Measurements from ENCODE around the gene TTLL9. TPM values are rescaled to one million over a fixed set of nuclear protein-coding genes. Genes with fewer than 3 reads are reported as not detected.

The TTLL9 gene
- polyA plus RNA-seq, 1 of the 3 experiments (the other 2 are of a cell fraction) = 0.23 TPM

- Histone ChIP-seq H3K79me2 (ENCODE audit: insufficient read depth) (no peaks in the 10 kb centered on the region), H3K9me3 (no peaks in the 10 kb centered on the region), H3K9me2 (no peaks in the 10 kb centered on the region), H3K27me3 (ENCODE audit: insufficient read depth) (no peaks in the 10 kb centered on the region), H2AFZ (ENCODE audit: low read depth) (no peak overlapping the region), H4K20me1 (ENCODE audit: insufficient read depth) (no peaks in the 10 kb centered on the region), H3F3A (replicated peaks; ENCODE audit: insufficient read depth) (no peaks in the 10 kb centered on the region), H3K36me3 (replicated peaks in 1 of 2; ENCODE audit: control insufficient read depth in 1 of 2, insufficient read depth in 2 of 2, low read length in 1 of 2) (no peaks in the 10 kb centered on the region), H3K4me1 (ENCODE audit: control insufficient read depth in 1 of 2, insufficient read depth in 2 of 2, low read depth in 1 of 2, low read length in 1 of 2) (peaks cover 0 to 5% of the 10 kb centered on the region in 2 experiments; a peak in 1 of 4 replicates), H3K27ac (ENCODE audit: low read depth in 2 of 2, low read length in 1 of 2) (no peak overlapping the region), H3K4me2 (no peak overlapping the region), H3K4me3 (ENCODE audit: low read depth in 2 of 2, low read length in 1 of 2) (no peak overlapping the region), H3K9ac (no peak overlapping the region)
- WGBS (ENCODE audit: low lambda C conversion rate) = 52% methylated on average over 4 of the region's 4 CpGs
- no peak for DNase-seq
- ChIA-PET CTCF (interaction anchor here (1.0 to 1.5 kb wide), 4 partner anchors 18 to 89 kb away, joined by 3 to 6 read pairs (median 3); partner anchors contain the start of gene PDRG1), POLR2A (no interaction called here)
- TF ChIP-seq CHD2 (IDR thresholded peaks at IDR 0.05; ENCODE audit: low read length, partially characterized antibody) = no peak
- no peak for TF ChIP-seq MEF2A (IDR thresholded peaks at IDR 0.05; ENCODE audit: borderline replicate concordance, low read depth)
- no peak for TF ChIP-seq MXI1 (IDR thresholded peaks at IDR 0.05; ENCODE audit: low read depth, low read length)
- no peak for TF ChIP-seq NFIC (IDR thresholded peaks at IDR 0.05; ENCODE audit: borderline replicate concordance)
- TF ChIP-seq POLR2AphosphoS5 (IDR thresholded peaks at IDR 0.05; ENCODE audit: low read depth, low read length) = no peak
- no peak for TF ChIP-seq CTCF (IDR thresholded peaks at IDR 0.05)
- no peak for TF ChIP-seq GABPA (IDR thresholded peaks at IDR 0.05; ENCODE audit: low read depth)
- TF ChIP-seq EP300 (IDR thresholded peaks at IDR 0.05; ENCODE audit: borderline replicate concordance in 1 of 2, low read depth in 1 of 2, low read length in 1 of 2) = no peak
- TF ChIP-seq RCOR1 (IDR thresholded peaks at IDR 0.05; ENCODE audit: low read length) = no peak
- no peak for TF ChIP-seq RXRA (IDR thresholded peaks at IDR 0.05; ENCODE audit: borderline replicate concordance, low read depth)
These were observed 52.2 kb downstream of the TTLL9 start for GRCh38 chr20:31922588-31922987.

GRCh38 chr20:31923388-31924331, 53.2 kb downstream of the TTLL9 start:
- no peak overlapping the region for H3K4me3 ChIP-seq (ENCODE audit: low read depth in 2 of 2, low read length in 1 of 2)
- H3K9me2 ChIP-seq = no peaks in the 10 kb centered on the region
- ChIA-PET CTCF (interaction anchor here (1.1 to 1.5 kb wide), 3 partner anchors 17 to 90 kb away, joined by 3 to 6 read pairs (median 3); no protein-coding TSS in a partner anchor), POLR2A (interaction anchor here (1.2 kb wide), 1 partner anchor 12 kb away, joined by 5 read pairs; no protein-coding TSS in a partner anchor)
- no peak overlapping the region for H3K27ac ChIP-seq (ENCODE audit: low read depth in 2 of 2, low read length in 1 of 2)
- 52% methylated on average over 13 of the region's 13 CpGs for WGBS (ENCODE audit: low lambda C conversion rate)
- H3K79me2 ChIP-seq (ENCODE audit: insufficient read depth) = no peaks in the 10 kb centered on the region
- no peaks in the 10 kb centered on the region for H4K20me1 ChIP-seq (ENCODE audit: insufficient read depth)
- H3K4me1 ChIP-seq (ENCODE audit: control insufficient read depth in 1 of 2, insufficient read depth in 2 of 2, low read depth in 1 of 2, low read length in 1 of 2) = no peaks in the 10 kb centered on the region; a peak in 1 of 4 replicates
- peak; percentile 35 for DNase-seq
- H3K9ac ChIP-seq = no peak overlapping the region
- no peaks in the 10 kb centered on the region for H3K36me3 ChIP-seq (replicated peaks in 1 of 2; ENCODE audit: control insufficient read depth in 1 of 2, insufficient read depth in 2 of 2, low read length in 1 of 2)
- TF ChIP-seq FOXJ3 (CRISPR knock-in tag; IDR thresholded peaks at IDR 0.05) = no peak
- TF ChIP-seq YY1 (IDR thresholded peaks at IDR 0.05; ENCODE audit: low read depth) = no peak
- TF ChIP-seq TAF1 (IDR thresholded peaks at IDR 0.05; ENCODE audit: borderline replicate concordance, low read depth, low read length) = no peak
- no peak for TF ChIP-seq FOSL2 (IDR thresholded peaks at IDR 0.05; ENCODE audit: borderline replicate concordance, low read depth)
- no peak for TF ChIP-seq RCOR1 (IDR thresholded peaks at IDR 0.05; ENCODE audit: low read length)
- TF ChIP-seq IRF3 (IDR thresholded peaks at IDR 0.05; ENCODE audit: low read depth, low read length) = no peak
- TF ChIP-seq EP300 (IDR thresholded peaks at IDR 0.05; ENCODE audit: borderline replicate concordance in 1 of 2, low read depth in 1 of 2, low read length in 1 of 2) = no peak
- no peak for TF ChIP-seq GABPA (IDR thresholded peaks at IDR 0.05; ENCODE audit: low read depth)
- TF ChIP-seq JUND (IDR thresholded peaks at IDR 0.05) = no peak
- no peak for TF ChIP-seq USF2 (IDR thresholded peaks at IDR 0.05; ENCODE audit: borderline replicate concordance, low read depth, low read length)
- TF ChIP-seq CHD2 (IDR thresholded peaks at IDR 0.05; ENCODE audit: low read length, partially characterized antibody) = no peak
- no peak for TF ChIP-seq RFX5 (IDR thresholded peaks at IDR 0.05; ENCODE audit: low read length)
- TF ChIP-seq POLR2AphosphoS5 (IDR thresholded peaks at IDR 0.05; ENCODE audit: low read depth, low read length) = no peak
- TF ChIP-seq MAX (IDR thresholded peaks at IDR 0.05; ENCODE audit: low read depth) = no peak
- H2AFZ ChIP-seq (ENCODE audit: low read depth) = no peak overlapping the region
- H3K4me2 ChIP-seq = no peak overlapping the region
- H3K9me3 ChIP-seq = no peaks in the 10 kb centered on the region
- H3K27me3 ChIP-seq (ENCODE audit: insufficient read depth) = no peaks in the 10 kb centered on the region; the same call in 1 of the 2 replicates
- no peaks in the 10 kb centered on the region for H3F3A ChIP-seq (replicated peaks; ENCODE audit: insufficient read depth)

All from SK-N-SH (cell line).